ENCODE data around the gene PDCD1LG2. TPM values are rescaled to one million over a fixed set of nuclear protein-coding genes. Genes with fewer than 3 reads are reported as not detected.

Gene PDCD1LG2
- polyA plus RNA-seq, 1 experiment = 31.5 TPM

- Histone ChIP-seq H3K9me3 (ENCODE audit: control insufficient read depth, insufficient read depth, low read length) (peaks cover 6% of the 10 kb centered on the region; the same call in 1 of the 2 replicates), H3K27ac (ENCODE audit: low read depth, low read length) (no peak overlapping the region), H3K27me3 (ENCODE audit: control insufficient read depth, insufficient read depth, low read length) (no peaks in the 10 kb centered on the region), H3K4me3 (ENCODE audit: low read depth, low read length) (peak overlapping the region; percentile 58)
- TF ChIP-seq CTCF (IDR thresholded peaks at IDR 0.05; ENCODE audit: low read depth, low read length) = no peak
- DNase-seq (ENCODE audit: low read depth, low spot score) = no peak
- ChIA-PET CTCF (interaction anchor here (0.9 to 1.5 kb wide), 3 partner anchors 63 to 88 kb away, joined by 3 to 4 read pairs (median 4); partner anchors contain the start of gene CD274), POLR2A (interaction anchor here (3.2 to 4.2 kb wide), 2 partner anchors 71 to 74 kb away, joined by 21 to 24 read pairs; no protein-coding TSS in a partner anchor)
Observed at GRCh38 chr9:5512658-5513452, 2.5 kb downstream of the PDCD1LG2 start.

- Histone ChIP-seq H3K27me3 (ENCODE audit: control insufficient read depth, insufficient read depth, low read length) (no peaks in the 10 kb centered on the region), H3K27ac (ENCODE audit: low read depth, low read length) (no peak overlapping the region), H3K4me3 (ENCODE audit: low read depth, low read length) (no peak overlapping the region), H3K9me3 (ENCODE audit: control insufficient read depth, insufficient read depth, low read length) (peaks cover 6% of the 10 kb centered on the region; the same call in 1 of the 2 replicates)
- ChIA-PET CTCF (interaction anchor here (1.5 kb wide), 1 partner anchor 87 kb away, joined by 4 read pairs; no protein-coding TSS in a partner anchor), POLR2A (no interaction called here)
- no peak for DNase-seq (ENCODE audit: low read depth, low spot score)
- no peak for TF ChIP-seq CTCF (IDR thresholded peaks at IDR 0.05; ENCODE audit: low read depth, low read length)
Observed at GRCh38 chr9:5513966-5514616, 3.8 kb downstream of the PDCD1LG2 start.

- ChIA-PET CTCF (interaction anchor here (1.5 kb wide), 1 partner anchor 86 kb away, joined by 4 read pairs; no protein-coding TSS in a partner anchor), POLR2A (no interaction called here)
- no peak overlapping the region for H3K4me3 ChIP-seq (ENCODE audit: low read depth, low read length)
- no peak for DNase-seq (ENCODE audit: low read depth, low spot score)
- H3K27me3 ChIP-seq (ENCODE audit: control insufficient read depth, insufficient read depth, low read length) = no peaks in the 10 kb centered on the region
- TF ChIP-seq CTCF (IDR thresholded peaks at IDR 0.05; ENCODE audit: low read depth, low read length) = no peak
- H3K27ac ChIP-seq (ENCODE audit: low read depth, low read length) = no peak overlapping the region
- peaks cover 6% of the 10 kb centered on the region; the same call in 1 of the 2 replicates for H3K9me3 ChIP-seq (ENCODE audit: control insufficient read depth, insufficient read depth, low read length)
Observed at GRCh38 chr9:5514617-5515260, 4.4 kb downstream of the PDCD1LG2 start.

GRCh38 chr9:5515261-5515650, 4.9 kb downstream of the PDCD1LG2 start:
- peaks cover 6% of the 10 kb centered on the region; the same call in 1 of the 2 replicates for H3K9me3 ChIP-seq (ENCODE audit: control insufficient read depth, insufficient read depth, low read length)
- CTCF ChIA-PET = no interaction called here
- no peak for TF ChIP-seq CTCF (IDR thresholded peaks at IDR 0.05; ENCODE audit: low read depth, low read length)
- DNase-seq (ENCODE audit: low read depth, low spot score) = no peak
- H3K4me3 ChIP-seq (ENCODE audit: low read depth, low read length) = no peak overlapping the region
- H3K27me3 ChIP-seq (ENCODE audit: control insufficient read depth, insufficient read depth, low read length) = no peaks in the 10 kb centered on the region
- POLR2A ChIA-PET = no interaction called here
- no peak overlapping the region for H3K27ac ChIP-seq (ENCODE audit: low read depth, low read length)
